NCI-H524 (cell line): ENCODE measurements around the gene PAM16.

Source experiments
- DNase-seq, 2 experiments: peaks; one replicate each; lab custom pipeline; 2025; lab: John Stamatoyannopoulos, UW

Gene PAM16

DNA sequence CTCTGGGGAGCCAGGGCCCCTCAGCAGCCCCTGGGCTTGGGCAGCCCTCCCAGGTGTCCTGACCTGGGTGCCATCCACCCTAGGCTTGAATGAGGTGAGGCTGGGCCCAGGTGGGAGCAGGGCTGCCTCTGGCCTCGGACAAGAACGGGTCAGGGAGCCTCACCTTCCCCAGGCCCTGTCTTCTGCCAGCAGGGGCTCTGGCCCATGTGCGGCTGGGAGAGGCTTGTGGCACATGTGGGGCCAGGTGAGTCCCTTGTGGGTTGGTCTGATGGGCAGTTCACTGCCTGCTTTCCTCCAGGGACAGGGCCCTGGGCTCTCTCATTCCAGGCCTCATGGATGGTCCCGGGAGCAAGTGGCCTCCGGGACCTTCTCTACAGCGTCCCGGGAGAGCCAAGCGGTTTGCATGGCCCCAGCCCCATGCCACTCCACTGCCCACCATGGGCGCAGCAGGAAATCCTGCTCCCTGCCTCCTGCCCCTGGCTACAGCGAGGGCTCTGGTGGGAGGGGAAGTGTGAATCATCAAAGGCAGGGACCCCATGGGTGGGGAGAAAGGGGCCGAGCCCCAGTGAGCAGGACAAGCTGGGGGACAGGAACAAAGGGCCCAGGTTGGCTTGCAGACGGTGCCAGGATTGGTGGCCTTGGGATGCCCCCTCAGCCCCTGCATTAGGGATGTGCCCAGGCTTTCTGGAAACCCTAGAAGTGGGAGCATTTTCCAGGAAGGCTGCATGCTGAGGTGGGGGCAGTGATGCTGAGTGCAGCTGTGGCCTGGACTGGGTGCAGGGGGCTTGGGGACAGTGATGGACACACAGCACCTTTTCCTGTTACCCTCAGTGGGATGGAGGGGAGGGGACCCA, 32.7 kb upstream of the PAM16 start:
- no peak for DNase-seq

- no peak for DNase-seq
Observed at GRCh38 chr16:4382795-4383357, 31.8 kb upstream of the PAM16 start.

DNA sequence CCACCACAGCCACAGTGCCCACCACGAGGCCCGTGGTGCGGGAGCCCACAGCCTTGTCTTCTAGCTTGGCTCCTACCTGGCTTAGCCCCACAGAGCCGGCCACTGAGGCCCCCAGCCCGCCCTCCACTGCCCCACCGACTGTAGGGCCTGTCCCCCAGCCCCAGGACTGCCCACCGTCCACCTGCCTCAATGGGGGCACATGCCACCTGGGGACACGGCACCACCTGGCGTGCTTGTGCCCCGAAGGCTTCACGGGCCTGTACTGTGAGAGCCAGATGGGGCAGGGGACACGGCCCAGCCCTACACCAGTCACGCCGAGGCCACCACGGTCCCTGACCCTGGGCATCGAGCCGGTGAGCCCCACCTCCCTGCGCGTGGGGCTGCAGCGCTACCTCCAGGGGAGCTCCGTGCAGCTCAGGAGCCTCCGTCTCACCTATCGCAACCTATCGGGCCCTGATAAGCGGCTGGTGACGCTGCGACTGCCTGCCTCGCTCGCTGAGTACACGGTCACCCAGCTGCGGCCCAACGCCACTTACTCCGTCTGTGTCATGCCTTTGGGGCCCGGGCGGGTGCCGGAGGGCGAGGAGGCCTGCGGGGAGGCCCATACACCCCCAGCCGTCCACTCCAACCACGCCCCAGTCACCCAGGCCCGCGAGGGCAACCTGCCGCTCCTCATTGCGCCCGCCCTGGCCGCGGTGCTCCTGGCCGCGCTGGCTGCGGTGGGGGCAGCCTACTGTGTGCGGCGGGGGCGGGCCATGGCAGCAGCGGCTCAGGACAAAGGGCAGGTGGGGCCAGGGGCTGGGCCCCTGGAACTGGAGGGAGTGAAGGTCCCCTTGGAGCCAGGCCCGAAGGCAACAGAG, 31.0 kb upstream of the PAM16 start:
- DNase-seq = no peak

DNA sequence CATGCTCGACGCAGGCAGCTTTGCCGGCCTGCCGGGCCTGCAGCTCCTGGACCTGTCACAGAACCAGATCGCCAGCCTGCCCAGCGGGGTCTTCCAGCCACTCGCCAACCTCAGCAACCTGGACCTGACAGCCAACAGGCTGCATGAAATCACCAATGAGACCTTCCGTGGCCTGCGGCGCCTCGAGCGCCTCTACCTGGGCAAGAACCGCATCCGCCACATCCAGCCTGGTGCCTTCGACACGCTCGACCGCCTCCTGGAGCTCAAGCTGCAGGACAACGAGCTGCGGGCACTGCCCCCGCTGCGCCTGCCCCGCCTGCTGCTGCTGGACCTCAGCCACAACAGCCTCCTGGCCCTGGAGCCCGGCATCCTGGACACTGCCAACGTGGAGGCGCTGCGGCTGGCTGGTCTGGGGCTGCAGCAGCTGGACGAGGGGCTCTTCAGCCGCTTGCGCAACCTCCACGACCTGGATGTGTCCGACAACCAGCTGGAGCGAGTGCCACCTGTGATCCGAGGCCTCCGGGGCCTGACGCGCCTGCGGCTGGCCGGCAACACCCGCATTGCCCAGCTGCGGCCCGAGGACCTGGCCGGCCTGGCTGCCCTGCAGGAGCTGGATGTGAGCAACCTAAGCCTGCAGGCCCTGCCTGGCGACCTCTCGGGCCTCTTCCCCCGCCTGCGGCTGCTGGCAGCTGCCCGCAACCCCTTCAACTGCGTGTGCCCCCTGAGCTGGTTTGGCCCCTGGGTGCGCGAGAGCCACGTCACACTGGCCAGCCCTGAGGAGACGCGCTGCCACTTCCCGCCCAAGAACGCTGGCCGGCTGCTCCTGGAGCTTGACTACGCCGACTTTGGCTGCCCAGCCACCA, 30.2 kb upstream of the PAM16 start:
- no peak for DNase-seq

- no peak for DNase-seq
Observed at GRCh38 chr16:4380119-4381063, 29.3 kb upstream of the PAM16 start.

DNA sequence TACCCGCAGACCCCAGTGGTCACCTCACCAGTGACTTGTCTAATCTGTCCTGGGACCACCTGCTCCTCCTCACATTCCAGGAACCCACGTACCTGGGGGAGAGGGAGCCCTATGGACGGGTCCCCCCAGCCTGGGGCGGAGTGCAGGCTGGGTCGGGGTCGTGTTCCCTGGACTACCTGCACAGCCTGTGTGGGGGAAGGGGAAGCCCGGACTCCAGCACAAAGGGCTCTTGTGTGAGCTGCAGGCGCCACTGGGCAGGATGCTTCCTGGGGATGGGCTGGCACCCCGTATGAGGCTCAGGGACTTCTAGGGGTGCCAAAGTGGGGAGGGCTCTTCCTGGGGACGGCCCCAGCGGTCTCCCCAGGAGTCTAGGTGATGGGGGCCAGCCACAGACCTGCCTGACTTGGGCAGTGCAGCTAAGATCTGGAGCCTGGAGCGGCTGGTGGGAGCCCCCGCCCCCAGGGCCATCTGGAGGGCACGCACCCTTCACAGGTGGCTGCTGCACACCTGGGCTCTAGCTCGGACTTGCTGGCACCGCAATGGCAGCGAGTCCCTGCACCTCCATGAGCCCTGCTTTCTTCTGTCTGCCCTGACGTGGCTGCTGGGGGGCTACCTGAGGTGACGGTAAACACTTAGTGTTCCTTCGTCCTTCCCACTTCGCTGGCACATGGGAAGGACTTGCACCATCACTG, 28.0 kb upstream of the PAM16 start:
- DNase-seq = no peak

DNA sequence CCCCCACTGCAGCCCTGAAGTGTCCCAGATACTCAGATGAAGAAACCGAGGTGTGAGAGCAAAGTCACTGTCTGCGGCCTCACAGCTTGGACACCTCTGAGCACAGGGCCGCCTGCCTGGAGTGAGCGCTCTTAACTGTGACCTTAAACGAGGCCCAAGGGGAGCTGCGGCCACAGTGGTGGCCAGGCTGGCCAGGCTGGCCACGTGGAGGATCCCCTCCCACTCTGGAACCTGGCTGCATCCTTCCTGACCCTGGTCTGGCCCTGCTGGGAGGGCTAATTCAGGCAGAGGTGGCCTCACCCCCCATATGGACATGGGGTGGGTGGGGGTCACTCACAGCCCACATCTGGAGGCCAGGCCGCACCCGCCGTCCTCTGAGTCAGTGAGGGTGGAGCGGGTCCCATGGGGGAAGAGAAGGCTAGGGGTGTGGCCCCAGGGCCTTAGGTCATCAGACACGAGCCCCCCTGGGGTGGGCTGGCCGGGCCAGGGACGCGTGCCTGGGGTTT, 27.1 kb upstream of the PAM16 start:
- no peak for DNase-seq

GRCh38 chr16:4377573-4378154, 26.5 kb upstream of the PAM16 start:
- DNase-seq = no peak

GRCh38 chr16:4376893-4377572, 25.9 kb upstream of the PAM16 start:
- DNase-seq = no peak

- DNase-seq = no peak
Observed at GRCh38 chr16:4376126-4376892, 25.2 kb upstream of the PAM16 start.

DNA sequence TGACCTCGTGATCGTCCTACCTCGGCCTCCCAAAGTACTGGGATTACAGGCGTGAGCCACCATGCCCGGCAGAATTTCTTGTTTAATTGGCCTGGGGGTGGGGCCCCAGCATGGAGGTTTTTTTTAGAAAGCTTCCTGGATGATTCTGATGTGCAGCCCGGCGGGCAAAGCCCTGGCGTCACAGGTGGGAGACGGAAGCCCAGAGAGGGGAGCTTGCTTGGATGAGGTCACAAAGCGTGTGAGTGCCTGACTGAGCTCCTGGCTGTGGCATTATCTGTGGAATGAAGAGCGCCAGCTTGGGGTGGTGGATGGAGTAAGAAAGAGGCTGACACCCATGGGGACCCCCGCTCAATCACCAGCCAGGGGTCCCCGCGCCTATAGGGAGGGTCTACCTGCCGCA, 24.6 kb upstream of the PAM16 start:
- no peak for DNase-seq

- no peak for DNase-seq
Observed at GRCh38 chr16:4373909-4374742, 23.0 kb upstream of the PAM16 start.

- peak in 1 of 2 experiments; percentile 56 for DNase-seq
Observed at GRCh38 chr16:4373356-4373908, 22.3 kb upstream of the PAM16 start.

GRCh38 chr16:4372578-4373355, 21.6 kb upstream of the PAM16 start:
- DNase-seq = peak in 1 of 2 experiments; percentile 56

DNA sequence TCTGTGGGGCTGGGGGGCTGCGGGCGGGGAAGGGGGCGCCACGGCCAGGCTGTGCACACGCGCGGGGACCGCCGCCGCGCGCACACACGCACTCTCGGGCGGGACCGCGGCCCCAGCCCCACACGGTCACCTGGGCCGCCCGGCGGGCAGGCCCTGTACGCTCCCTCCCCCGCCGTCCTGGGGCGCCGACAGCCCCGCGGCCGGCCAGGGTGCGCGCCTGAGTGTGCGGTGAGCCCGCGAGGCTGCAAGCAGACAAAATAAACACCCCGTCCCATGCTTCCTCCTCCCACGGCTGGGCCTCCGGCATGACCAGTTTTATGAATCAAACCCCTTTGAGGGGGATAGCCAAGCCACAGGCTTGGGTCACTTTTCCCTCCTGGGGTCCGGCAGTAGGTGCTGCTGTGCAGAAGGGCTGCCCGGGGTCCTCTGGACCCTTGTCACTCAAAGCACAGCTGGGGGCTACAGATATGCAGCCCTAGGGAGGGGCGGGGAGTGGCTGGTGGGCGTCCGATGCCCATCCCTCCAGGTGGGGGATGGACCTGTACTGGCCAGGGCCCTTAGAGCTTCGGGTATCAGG, 21.0 kb upstream of the PAM16 start:
- DNase-seq = no peak
